NCI-H1436 treated with DMSO at 0.1 percent for 48 hours (cell line): Measurements from ENCODE around the gene SHCBP1L.

Source experiments
- DNase-seq: peaks from one replicate; lab custom pipeline; 2025; lab: John Stamatoyannopoulos, UW

SHCBP1L gene

DNA sequence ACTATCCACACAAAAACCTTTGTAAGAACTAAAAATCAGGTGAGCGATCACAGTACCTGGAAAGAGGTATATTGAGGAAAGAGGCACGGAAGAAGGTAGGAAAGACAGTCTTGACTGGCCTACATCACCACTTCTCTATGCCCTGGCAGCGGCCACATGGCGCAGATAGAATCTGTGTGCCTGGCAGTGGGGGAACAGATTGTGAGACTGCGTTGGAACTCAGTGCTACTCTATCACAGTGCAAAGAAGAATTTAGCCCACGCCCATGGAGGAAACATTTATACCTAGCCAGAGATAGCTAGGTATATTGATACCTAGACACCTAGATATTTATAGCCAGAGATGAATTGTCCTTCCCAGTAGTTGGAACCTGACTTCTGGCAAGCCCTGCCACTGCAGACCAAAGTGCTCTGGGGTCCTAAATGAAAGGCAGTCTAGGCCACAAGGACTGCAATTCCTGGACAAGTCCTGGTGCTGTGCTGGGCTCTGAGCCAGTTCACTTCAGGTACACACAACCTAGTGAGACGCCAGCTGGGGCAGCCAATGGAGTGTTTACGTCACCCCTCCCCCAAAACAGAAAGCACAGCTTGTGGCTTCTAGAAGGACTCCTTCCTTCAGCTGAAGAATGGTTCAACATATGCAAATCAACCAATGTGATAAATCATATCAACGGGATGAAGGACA lies 61.9 kb downstream of the SHCBP1L start:
- DNase-seq, result no peak

DNA sequence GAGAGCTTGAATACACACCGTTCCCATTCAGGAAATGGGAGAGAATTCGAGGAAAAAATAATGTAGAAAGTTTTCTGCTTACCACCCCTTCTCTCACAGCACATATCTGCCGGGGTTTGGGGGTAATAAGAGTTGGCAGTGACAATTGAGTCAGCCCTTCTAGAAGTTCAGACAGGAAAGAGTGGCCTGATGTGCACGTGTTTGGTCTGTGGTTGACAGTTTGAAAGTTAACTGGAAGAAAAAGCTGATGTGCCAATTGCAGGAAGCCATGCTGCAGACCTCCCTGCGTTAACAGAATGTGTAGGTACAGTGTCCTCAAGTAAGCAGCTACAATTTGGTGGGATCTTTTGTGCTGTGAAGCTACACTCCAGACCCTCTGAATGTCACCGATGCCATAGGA lies 63.0 kb downstream of the SHCBP1L start:
- no peak for DNase-seq

DNA sequence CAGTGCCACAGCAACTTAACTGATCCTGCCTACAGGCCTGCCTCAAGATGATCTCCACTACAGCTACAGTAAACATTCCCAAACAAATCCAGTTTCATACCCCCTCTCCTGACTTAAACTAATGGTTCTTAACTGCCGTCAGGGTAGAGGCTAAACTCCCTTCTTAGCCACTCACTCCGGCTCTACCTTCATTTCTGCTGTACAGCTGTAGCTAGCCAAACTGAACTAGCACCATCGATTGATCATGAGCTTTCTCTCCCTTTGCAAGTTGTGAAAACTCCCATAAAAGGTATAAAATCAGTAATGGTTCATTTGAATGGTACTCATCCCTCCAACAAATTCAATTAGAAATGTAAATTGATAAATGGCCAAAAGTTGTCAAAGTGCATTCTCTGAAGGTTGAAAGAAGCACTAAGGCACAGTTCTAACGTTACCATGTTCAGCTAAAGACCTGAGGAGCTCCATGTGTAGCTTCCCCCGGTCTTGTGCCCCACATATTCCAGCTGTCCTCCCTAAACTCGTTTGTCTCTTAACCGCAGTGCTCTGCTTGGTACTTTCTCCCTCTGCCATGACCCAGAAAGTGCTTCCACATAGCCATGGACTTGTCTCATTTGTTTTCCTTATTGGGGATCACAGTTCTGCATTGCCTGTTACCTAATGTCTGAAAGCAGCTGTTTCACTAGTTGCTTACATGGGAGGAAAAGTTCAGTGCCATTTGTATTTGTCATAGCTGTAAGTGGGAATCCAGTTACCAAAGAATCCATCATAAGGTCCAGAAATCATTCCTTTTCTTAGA lies 64.0 kb downstream of the SHCBP1L start:
- no peak for DNase-seq

DNA sequence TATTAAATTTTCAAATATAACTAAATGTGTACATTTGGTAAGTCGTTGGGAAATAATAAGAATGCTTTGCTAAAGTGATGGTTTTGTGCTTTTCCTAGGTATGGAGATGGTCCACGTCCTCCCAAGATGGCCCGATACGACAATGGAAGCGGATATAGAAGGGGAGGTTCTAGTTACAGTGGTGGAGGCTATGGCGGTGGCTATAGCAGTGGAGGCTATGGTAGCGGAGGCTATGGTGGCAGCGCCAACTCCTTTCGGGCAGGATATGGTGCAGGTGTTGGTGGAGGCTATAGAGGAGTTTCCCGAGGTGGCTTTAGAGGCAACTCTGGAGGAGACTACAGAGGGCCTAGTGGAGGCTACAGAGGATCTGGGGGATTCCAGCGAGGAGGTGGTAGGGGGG lies 66.0 kb downstream of the SHCBP1L start:
- DNase-seq, result no peak

DNA sequence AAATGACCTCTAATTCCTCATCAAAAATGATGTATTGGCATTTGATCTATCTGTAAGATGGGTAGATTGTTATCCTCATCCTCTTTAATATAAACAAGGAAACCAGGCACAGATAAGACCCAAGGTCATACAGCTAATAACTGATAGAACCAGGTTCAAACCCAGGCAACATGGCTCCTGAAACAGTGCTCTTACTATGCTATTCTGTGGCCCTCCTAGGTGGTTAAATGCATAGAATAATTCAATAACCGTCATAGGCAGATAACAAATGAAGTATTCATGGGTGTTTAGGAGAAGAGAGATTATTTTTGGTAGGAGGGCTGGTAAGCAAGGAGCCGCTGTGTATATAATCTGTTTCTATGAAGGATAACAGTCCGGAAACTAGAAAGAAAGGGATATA lies 67.4 kb downstream of the SHCBP1L start:
- no peak for DNase-seq

DNA sequence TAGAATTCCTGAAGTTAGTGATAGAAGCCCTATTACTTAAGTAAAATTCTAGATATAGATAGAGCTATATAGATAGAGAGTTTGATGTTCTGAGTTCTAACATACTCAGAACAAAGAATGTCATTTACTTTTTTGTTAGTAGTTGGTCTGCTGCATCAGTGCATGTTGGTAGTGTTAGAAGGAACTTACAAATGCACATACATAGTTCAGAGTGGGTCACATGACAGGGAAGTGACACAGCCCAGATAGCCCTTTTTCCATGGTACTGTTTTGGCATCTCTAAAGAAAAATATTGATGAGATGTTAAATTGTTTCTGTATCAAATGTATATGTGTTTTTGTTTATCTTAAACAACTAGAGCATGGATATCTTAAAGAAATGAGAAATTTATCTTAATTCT lies 68.1 kb downstream of the SHCBP1L start:
- no peak for DNase-seq

DNA sequence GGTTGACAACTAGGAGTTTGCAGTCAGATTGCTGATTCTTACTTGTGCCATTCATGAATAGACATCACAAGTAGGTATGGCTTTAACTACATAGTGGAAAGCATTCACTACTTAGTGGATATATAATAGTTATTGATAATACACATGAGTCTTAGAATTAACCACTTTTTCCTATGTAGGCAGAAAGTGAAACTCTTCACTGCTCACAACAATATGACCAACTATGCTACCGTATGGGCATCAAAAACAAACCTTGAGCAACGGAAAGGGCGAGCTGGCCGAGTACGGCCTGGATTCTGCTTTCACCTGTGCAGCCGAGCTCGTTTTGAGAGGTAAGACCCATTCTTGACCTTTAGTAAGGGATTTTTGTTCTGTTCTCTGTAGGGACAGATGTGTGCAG lies 75.1 kb downstream of the SHCBP1L start:
- DNase-seq, result no peak

DNA sequence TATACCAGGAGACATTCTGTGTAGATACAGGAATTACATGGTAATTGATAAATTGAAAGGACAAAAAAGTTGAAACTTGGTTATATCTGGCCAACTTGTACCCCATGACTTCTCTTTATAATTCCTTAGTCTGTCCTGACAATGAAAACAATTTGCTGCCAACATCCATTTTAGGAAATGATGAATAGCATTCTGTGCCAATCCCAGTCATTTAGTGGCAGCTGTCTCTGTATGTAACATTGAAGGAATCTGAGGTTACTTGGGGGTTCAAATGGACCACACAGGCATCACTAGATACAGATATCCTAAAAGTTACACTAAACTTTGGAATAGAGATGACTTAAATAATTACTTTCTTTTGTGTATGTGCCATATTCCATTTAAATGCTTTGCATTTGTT lies 75.6 kb downstream of the SHCBP1L start:
- DNase-seq, result no peak

DNA sequence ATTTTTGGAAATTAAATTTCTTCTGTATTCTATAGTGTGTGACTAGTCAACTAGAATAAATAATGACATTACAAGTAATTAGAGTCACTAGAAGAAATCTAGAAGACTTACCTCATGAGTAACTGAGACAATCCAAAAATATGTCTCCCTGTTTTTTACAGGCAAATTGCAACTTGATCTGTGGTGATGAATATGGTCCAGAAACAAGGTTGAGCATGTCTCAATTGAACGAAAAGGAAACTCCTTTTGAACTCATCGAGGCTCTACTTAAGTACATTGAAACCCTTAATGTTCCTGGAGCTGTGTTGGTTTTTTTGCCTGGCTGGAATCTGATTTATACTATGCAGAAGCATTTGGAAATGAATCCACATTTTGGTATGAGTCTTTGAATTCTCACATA lies 77.1 kb downstream of the SHCBP1L start:
- no peak for DNase-seq

DNA sequence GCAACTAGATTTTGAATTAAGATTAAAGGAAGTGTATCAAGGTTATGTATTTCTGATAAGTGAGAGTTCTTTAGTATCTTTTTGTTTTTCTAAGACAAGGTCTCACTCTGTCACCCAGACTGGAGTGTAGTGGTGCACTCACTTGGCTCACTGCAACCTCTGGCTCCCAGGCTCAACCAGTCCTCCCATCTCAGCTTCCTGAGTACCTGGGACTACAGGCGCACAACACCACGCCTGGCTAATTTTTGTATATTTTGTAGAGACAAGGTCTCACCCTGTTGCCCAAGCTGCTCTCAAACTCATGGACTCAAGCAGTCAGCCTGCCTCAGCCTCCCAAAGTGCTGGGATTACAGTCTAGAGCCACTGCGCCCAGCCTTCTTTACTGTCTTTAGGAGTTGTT lies 80.1 kb downstream of the SHCBP1L start:
- no peak for DNase-seq

DNA sequence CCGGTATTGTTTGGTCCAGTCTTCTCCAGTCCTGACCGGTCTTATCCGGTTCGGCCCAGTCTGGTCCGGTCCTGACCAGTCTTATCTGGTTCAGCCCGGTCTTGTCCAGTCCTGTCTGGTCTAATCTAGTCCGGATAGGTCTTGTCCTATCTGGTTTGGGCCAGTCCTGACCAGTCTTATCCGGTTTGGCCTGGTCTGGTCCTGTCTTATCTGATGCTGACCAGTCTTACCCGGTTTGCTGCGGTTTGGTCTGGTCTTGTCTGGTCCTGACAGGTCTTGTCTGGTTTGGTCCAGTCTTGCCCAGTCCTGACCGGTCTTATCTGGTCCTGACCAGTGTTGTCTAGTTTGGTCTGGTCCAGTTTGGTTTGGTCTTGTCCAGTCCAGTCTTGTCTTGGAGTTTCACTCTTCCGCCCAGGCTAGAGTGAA lies 83.7 kb downstream of the SHCBP1L start:
- DNase-seq, result no peak

DNA sequence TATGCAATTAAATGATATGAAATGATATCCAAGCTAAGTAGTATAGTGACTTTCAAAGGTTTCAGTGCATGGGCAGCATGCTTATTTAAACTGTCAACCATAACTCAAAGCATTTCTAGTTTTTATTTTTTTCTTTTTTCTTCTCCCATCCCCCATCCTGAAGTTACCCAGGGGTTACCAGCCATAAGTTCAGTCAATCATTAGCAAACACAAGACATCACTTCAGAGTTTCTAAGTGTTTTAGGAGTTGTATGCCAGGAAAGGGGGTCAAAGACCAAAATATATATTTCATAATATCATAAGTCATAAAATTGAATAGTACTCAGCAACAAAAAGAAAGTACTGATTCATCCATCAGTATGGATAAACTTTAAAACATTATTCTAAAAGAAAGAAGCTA lies 85.1 kb downstream of the SHCBP1L start:
- no peak for DNase-seq

DNA sequence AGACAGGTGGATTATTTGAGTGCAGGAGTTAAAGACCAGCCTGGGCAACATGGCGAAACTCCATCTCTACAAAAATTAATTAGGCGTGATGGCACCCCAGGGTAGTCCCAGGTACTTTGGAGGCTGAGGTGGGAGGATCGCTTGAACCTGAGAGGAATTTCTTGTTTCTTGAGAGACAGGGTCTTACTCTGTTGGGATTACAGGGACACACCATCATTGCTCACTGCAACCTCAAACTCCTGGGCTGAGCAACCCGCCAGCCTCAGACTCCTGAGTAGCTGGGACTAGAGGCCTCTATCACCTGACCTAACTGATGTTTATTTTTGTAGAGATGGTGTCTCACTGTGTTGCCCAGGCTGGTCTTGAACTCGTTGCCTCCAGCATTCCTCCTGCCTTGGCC lies 89.0 kb downstream of the SHCBP1L start:
- DNase-seq, result no peak

DNA sequence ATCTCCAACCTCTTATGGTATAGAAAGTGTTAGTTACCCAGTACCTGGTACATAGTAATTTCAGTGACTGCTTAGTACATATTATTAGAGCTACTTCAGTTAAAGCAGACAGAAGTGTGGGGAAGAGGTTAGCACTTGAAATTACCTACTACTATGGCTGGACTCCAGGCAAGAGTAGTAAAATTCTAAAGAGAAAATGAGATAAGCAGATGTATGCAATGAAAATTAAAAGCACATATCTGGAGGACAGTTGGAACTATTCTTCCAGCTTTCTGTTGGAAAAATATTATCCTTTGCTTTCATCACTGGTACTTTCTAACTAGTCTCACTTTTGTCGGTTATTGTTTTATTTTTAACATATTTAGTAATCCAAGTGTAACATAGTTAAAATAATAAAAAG lies 90.1 kb downstream of the SHCBP1L start:
- no peak for DNase-seq

DNA sequence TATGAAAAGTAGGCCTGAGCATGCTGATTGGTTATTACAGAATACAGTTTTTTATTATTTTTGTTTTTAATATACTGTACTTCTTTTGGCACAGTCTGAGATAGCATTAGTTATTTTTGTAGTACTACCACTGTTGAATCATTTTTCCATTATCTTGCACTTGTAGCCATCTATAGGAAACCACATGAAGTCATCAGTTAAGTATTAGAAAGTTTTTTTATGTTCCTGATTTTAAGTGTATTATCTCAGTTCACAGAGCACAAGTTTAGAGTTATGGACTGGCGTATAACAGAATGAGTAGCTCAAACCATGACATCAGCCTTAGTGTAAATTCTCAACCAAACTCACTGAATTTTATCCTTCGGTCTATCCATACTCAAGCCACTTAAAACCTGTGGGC lies 91.0 kb downstream of the SHCBP1L start:
- no peak for DNase-seq

DNA sequence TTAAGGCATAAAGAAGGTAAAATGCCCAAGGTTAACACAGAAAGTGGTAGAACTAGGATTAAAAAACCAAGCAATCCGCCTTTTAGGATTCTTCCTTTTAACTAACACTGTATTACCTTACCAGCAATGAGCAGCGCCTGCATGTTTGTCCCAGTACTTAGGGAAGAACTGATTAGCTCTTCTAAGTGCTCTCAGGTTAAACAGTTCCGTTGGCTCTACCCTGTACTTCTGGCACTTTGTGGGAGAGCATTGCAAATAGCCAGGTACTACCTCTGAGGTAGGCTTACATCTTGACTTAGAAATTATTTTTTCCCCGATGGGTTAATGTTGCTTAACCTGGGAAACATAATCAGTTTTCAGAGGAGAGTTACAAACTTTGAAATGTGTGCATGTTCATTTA lies 92.3 kb downstream of the SHCBP1L start:
- DNase-seq, result no peak

DNA sequence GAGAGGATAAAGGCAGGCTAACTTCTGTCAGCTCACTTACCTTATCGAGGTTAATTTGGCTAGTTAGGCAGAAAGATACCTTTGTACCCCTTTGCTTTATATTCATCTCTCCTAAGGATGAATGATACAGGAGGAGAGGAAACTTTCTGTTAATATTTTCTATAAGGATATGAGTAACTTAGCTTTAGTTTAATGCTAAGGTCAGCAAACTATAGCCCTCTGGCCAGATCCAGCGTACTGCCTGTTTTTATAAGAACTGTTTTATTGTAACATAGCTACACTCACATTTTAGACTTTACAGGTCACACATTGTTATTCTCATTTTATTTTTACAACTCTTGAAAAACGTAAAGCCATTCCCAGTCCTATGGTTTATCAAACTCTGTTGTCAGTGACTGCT lies 95.8 kb downstream of the SHCBP1L start:
- no peak for DNase-seq

DNA sequence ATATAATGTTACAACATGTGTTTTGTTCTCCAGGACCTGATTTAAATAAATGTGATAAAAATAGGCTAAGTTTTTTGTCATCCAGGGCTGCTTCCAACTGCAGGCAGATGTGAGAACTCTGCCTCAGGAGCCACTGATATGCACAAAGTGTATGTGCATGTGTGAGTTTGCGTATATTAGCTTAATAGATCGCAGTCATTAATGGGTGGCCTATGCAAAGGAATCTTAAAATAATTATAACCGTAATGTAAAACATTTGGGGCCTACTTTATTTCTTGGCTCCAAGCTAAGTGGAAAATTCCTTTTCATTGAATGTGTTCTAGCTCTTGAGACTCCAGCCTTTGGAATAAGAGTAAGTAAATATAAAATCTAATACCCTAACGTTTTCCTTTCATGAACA lies 97.1 kb downstream of the SHCBP1L start:
- no peak for DNase-seq

DNA sequence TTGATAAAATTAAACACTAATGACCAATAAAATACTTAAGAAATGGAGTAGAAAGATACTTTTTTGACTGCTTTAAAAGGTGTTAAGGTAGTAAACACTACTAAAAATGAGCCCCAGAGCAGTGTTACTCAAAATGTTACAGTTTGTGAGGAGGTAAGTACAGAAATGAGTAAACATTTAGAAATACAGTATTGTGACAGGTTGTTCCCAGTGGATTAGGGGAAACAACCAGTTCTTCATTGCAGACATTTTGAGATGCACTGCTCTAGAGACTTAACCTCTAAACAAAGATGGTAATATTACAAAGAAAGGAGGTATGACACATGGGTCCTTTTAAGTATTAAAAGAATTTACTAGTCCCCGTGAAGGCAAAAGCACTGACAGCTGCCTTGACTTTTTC lies 101.1 kb downstream of the SHCBP1L start:
- no peak for DNase-seq

DNA sequence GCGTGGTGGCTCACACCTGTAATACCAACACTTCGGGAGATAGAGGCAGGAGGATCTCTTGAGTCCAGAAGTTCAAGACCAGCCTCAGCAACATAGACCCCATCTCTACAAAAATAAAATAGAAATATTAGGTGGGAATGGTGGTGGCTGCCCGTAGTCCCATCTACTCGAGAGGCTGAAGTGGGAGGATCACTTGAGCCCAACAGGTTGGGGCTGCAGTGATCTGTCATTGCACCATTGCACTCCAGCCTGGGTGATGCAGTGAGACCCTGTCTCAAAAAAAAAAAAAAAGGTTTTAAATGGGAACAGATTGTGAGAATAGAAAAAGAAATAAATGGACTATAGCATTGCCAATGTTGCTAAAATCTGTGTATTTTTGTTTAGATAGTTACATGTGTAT lies 102.6 kb downstream of the SHCBP1L start:
- DNase-seq, result no peak
